Pancreas (tissue), 10 donors: ENCODE data around the gene MAX. TPM values are rescaled to one million over a fixed set of nuclear protein-coding genes. Genes with fewer than 3 reads are reported as not detected.
A peak's percentile ranks its signal among the peaks of the same experiment; 100 is the strongest.
"Not testable (repeated sequence)": the region's sequence is repeated elsewhere in the genome, so short reads cannot be mapped to it uniquely, and the experiment has no call there.

ENCODE experiments used
- ATAC-seq, 4 donors: fragments of 200-7000 bp; cut with Tn5 transposase; one replicate each; pipeline versions ENCODE4 v1.8.0 to v1.9.1; 2020; ENCODE audit warnings: mild to moderate bottlenecking in 4 of 4, moderate library complexity in 4 of 4
- DNase-seq, 6 donors: peaks; one replicate each; pipeline ENCODE4 v3.0.0-alpha.2; 2020
- FAIRE-seq: peaks from 2 replicates; lab custom pipeline; 2012; peaks lifted over from hg19 to GRCh38; lab: Jason Lieb, UNC
- H3K27ac ChIP-seq, 4 donors: fragments of 200-600 bp; sonication (generic); 1 replicate in 3 of 4; 2 replicates in 1 of 4; pipeline versions ENCODE4 v1.5.0 to v1.8.0; 2020
- H3K27me3 ChIP-seq, 4 donors: fragments of 200-600 bp; one replicate each; pipeline ENCODE4 v1.8.0; 2021
- H3K36me3 ChIP-seq, 3 donors: fragments of 200-600 bp; sonication (generic) in 1 of 3; one replicate each; pipeline versions ENCODE4 v1.5.0 to v1.8.0; 2020 to 2021
- H3K4me1 ChIP-seq, 3 donors: fragments of 200-600 bp; one replicate each; pipeline ENCODE4 v1.8.0; 2021
- H3K4me3 ChIP-seq, 4 donors: fragments of 200-600 bp; sonication (generic) in 2 of 4; one replicate each; pipeline versions ENCODE4 v1.5.0 to v1.8.0; 2020 to 2021
- H3K9me3 ChIP-seq, 4 donors: fragments of 200-600 bp; one replicate each; pipeline ENCODE4 v1.8.0; 2021
- WGBS, 2 donors: extraction: QIAGEN DNeasy Blood & Tissue Kit; methylation state at CpG; one replicate each; pipeline ENCODE4 v1.1.7; 2013; 5-methylcytosine and 5-hydroxymethylcytosine counted together
- intact Hi-C, 3 donors: fragments of 100-400 bp; cut with DNase I; formaldehyde crosslinking; loops; one replicate each; pipeline versions ENCODE4 v1.11.1 to v1.14.2; 2022
- polyA plus RNA-seq, 2 donors: library from polyadenylated mRNA; stranded (reverse); fragments of 200-250 nt; gene quantifications; one replicate each; pipeline ENCODE4 v1.2.3, GENCODE V29; 2013
- total RNA-seq, 6 donors: library from RNA; stranded (reverse); fragmentation: NEBNext Ultra II Directional in 4 of 6; extraction: Animal tissue kit (Norgen Biotek cat#: 25700) in 4 of 6; gene quantifications; one replicate each; pipeline versions ENCODE4 v1.2.1 to v1.2.4, GENCODE V29; 2021 to 2023
- TF ChIP-seq, protein P1 (sequence below), 4 donors: fragments of 200-600 bp; sonication (generic) in 3 of 4; IDR thresholded peaks; one replicate each; pipeline versions ENCODE4 v1.5.0 to v1.8.0; 2021; ENCODE audit warnings: antibody characterized with exemption in 4 of 4
- donor health status: healthy with polysubstance abuse.
- donor health status: DM: no; HTN: no; CAD: no; lungs with moderate emphysema.
- donor health status: DM: no; HTN: no; CAD: no.
- donor health status: control.
- donor health status: control.
- donor health status: Bipolar disorder and iron deficiency.
- donor health status: DM: yes; HTN: yes; CAD: no.
- donor health status: DM: no; HTN: no; CAD: no.
- donor health status: DM: no; HTN: no; CAD: no.
- donor health status: DM: yes; HTN: yes; CAD: no.

Gene MAX
- total and polyA plus RNA-seq, 8 donors, result 19.7 to 48.9 (median 34.5) TPM

DNA sequence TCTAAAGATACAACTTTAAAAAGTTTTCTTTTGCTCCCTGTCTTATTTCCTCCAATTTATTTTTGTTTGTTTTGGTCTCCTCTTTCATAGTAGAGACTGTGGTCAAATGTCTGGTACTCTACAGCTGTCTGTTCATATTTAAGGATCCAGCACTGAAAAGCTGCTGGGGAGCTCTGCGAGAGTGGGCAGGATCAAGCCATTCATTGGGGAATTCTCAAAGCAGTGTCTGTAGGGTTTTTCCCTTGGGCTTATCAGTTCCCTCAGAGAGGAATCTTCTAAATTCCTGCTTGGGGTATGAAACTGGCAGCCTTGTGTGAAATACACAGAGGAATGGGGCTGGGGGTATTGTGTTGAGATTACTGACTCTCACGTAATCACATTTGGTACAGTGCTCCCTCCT is 63.4 kb downstream of the MAX start:
- FAIRE-seq, result no peak
- no peaks in the 10 kb centered on the region for H3K27me3 ChIP-seq
- H3K9me3 ChIP-seq, result no peaks in the 10 kb centered on the region
- ATAC-seq, result no peak
- intact Hi-C loops, result no loop called here
- no peak overlapping the region for H3K27ac ChIP-seq
- no peak for DNase-seq
- H3K4me1 ChIP-seq, result no peaks in the 10 kb centered on the region
- peaks cover 0 to 12% (median 0%) of the 10 kb centered on the region in 3 donors for H3K36me3 ChIP-seq
- no peak overlapping the region for H3K4me3 ChIP-seq
- WGBS, 2 donors, result 97 to 98% methylated on average over 2 of the region's 2 CpGs
- TF ChIP-seq, protein P1, sequence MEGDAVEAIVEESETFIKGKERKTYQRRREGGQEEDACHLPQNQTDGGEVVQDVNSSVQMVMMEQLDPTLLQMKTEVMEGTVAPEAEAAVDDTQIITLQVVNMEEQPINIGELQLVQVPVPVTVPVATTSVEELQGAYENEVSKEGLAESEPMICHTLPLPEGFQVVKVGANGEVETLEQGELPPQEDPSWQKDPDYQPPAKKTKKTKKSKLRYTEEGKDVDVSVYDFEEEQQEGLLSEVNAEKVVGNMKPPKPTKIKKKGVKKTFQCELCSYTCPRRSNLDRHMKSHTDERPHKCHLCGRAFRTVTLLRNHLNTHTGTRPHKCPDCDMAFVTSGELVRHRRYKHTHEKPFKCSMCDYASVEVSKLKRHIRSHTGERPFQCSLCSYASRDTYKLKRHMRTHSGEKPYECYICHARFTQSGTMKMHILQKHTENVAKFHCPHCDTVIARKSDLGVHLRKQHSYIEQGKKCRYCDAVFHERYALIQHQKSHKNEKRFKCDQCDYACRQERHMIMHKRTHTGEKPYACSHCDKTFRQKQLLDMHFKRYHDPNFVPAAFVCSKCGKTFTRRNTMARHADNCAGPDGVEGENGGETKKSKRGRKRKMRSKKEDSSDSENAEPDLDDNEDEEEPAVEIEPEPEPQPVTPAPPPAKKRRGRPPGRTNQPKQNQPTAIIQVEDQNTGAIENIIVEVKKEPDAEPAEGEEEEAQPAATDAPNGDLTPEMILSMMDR (IDR thresholded peaks at IDR 0.05), result no peak

DNA sequence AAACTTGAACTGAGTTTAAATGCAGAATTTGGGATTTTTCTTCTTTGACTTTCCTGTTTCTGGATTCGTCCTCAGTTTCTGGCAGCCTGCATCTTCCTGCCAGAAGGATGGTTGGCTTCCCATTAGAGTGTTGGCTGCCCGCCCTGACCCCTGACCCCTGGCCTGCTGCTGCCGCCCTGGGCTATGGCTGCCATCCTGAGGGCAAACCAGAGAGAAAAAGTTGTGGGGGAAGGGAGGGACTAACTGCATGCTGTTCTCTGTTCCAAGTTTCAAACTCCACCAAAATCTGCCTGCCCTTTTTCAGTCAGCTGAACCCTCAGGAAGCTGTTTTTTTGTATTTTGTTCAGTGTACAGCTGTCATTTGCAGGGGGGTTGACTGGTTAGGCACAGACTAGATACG is 67.3 kb downstream of the MAX start:
- FAIRE-seq (no peak), DNase-seq (peak in 2 of 6 donors; percentile 38 to 47), ATAC-seq (peak in 3 of 4 donors; percentile 44 to 65 (median 56))
- intact Hi-C loops, result no loop called here
- TF ChIP-seq, protein P1 (IDR thresholded peaks at IDR 0.05), result no peak
- H3K27me3 ChIP-seq, result no peaks in the 10 kb centered on the region
- no peak overlapping the region for H3K4me3 ChIP-seq
- 49 to 52% methylated on average over 4 of the region's 4 CpGs for WGBS, 2 donors
- H3K27ac ChIP-seq, result no peak overlapping the region
- H3K4me1 ChIP-seq, result no peaks in the 10 kb centered on the region
- peaks cover 0 to 5% (median 0%) of the 10 kb centered on the region in 3 donors for H3K36me3 ChIP-seq
- no peaks in the 10 kb centered on the region for H3K9me3 ChIP-seq

DNA sequence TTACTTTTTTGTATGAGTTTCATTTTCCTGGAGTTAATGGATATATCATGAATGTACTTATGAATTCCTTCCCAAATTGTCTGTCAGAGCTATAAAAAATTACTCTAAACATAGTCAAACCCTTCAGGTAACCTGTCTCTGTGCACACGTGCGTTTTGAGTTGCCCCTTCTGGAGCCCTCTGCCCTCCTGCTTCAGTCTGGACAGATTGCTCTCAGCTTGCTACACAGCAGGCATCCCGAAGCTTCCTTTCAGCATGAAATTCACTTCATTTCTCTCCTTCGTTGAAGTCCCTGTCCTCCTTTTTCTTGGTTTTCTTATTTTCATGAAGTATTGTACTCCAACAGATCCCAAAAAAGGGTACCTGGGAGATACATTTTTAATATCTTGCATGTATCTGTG is 68.3 kb downstream of the MAX start:
- no peak for ATAC-seq
- Histone ChIP-seq H3K4me3 (no peak overlapping the region), H3K27me3 (no peaks in the 10 kb centered on the region), H3K4me1 (no peaks in the 10 kb centered on the region), H3K36me3 (peaks cover 0 to 5% (median 0%) of the 10 kb centered on the region in 3 donors), H3K9me3 (no peaks in the 10 kb centered on the region), H3K27ac (no peak overlapping the region)
- no peak for DNase-seq
- TF ChIP-seq, protein P1 (IDR thresholded peaks at IDR 0.05), result no peak
- 88 to 92% methylated on average over 4 of the region's 4 CpGs for WGBS, 2 donors
- FAIRE-seq, result no peak
- intact Hi-C loops, result no loop called here

DNA sequence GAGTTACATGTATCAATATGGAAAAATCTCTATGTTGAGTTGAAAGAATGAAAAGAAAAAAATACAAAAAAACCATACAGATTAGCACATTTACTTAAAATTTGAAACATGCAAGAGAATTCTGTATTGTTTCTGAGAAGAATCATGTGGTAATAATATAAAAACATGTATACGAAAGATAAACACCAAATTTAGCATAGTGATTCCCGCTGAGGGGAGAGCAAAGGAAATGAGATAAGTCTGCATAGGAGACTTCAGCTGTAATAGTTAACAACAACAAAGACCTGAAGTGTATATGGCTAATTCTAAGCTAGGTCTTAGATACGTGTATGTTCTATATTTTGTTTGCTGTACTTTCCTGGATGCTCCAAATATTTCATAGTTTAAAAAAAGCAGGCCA is 69.1 kb downstream of the MAX start:
- Histone ChIP-seq H3K27ac (no peak overlapping the region), H3K4me1 (no peaks in the 10 kb centered on the region), H3K9me3 (no peaks in the 10 kb centered on the region), H3K4me3 (no peak overlapping the region), H3K27me3 (no peaks in the 10 kb centered on the region), H3K36me3 (peaks cover 0 to 5% (median 0%) of the 10 kb centered on the region in 3 donors)
- 94 to 95% methylated on average over 3 of the region's 3 CpGs for WGBS, 2 donors
- FAIRE-seq (no peak), DNase-seq (no peak), ATAC-seq (no peak)
- intact Hi-C loops, result no loop called here
- TF ChIP-seq, protein P1 (IDR thresholded peaks at IDR 0.05), result no peak

DNA sequence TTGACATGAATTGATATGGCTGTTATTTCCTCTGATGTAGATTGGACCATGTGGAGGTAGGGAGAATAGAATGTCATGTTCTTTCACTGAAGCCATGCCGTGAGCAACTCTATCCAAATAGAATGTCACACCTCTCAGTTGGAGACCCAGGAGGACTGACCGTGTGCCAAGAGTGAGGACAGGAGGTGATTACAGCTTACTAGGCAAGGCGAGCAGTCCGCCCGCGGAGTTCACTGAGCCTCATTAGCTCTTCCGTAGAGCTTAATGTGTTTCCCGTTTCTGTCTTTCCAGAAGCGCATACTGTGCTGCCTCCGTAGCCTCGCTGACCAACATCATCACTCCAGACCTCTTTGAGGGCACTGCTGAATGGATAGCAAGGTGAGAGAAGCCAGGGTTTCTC is 70.0 kb downstream of the MAX start:
- intact Hi-C loops, result no loop called here
- Histone ChIP-seq H3K4me1 (no peaks in the 10 kb centered on the region), H3K36me3 (peaks cover 0 to 5% (median 5%) of the 10 kb centered on the region in 3 donors), H3K9me3 (no peaks in the 10 kb centered on the region), H3K27ac (no peak overlapping the region), H3K4me3 (no peak overlapping the region), H3K27me3 (no peaks in the 10 kb centered on the region)
- WGBS, 2 donors, result 75 to 76% methylated on average over 11 of the region's 11 CpGs
- FAIRE-seq (no peak), DNase-seq (peak in 2 of 6 donors; percentile 13 to 21), ATAC-seq (peak; percentile 23 to 77 (median 50))
- TF ChIP-seq, protein P1 (IDR thresholded peaks at IDR 0.05), result no peak

DNA sequence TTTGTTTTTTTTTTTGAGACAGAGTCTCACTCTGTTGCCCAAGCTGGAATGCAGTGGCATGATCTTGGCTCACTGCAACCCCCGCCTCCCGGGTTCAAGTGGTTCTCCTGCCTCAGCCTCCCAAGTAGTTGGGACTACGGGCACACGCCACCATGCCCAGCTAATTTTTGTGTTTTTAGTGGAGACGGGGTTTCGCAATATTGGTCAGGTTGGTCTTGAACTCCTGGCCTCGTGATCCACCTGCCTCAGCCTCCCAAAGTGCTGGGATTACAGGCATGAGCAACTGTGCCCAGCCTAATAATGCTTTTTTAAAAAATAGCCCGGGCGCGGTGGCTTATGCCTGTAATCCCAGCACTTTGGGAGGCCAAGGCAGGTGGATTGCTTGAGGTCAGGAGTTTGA is 71.0 kb downstream of the MAX start:
- H3K27ac ChIP-seq, H3K4me1 ChIP-seq, H3K4me3 ChIP-seq, ATAC-seq, DNase-seq, H3K27me3 ChIP-seq, FAIRE-seq, H3K36me3 ChIP-seq, intact Hi-C loops, H3K9me3 ChIP-seq: not testable (repeated sequence)
- WGBS, 2 donors, result 95% methylated on average over 10 of the region's 10 CpGs
